ENCODE measurements around the gene PROSER2. TPM values are rescaled to one million over a fixed set of nuclear protein-coding genes. Genes with fewer than 3 reads are reported as not detected.

Gene PROSER2
- total RNA-seq, 1 donor = 6.9 TPM

- no peaks in the 10 kb centered on the region for H3K79me2 ChIP-seq (ENCODE audit: insufficient read depth, low read length)
- H3K4me1 ChIP-seq (ENCODE audit: insufficient read depth, low read length) = no peaks in the 10 kb centered on the region
- no peaks in the 10 kb centered on the region for H4K20me1 ChIP-seq (ENCODE audit: insufficient read depth, low read length)
- peaks cover 8% of the 10 kb centered on the region for H3K27me3 ChIP-seq (ENCODE audit: insufficient read depth, low read length)
- DNase-seq (ENCODE audit: insufficient read length, low spot score, missing footprints) = no peak
- no peak overlapping the region for H2AFZ ChIP-seq (ENCODE audit: low read length)
- H3K27ac ChIP-seq (ENCODE audit: low read depth, low read length) = no peak overlapping the region
- no peak for TF ChIP-seq CTCF (IDR thresholded peaks at IDR 0.05; ENCODE audit: extremely low read depth, low read depth, low read length)
- no peak overlapping the region for H3K4me2 ChIP-seq (ENCODE audit: insufficient read depth, low read length)
- no peaks in the 10 kb centered on the region for H3K36me3 ChIP-seq (ENCODE audit: insufficient read depth, low read length)
- H3K9me3 ChIP-seq (ENCODE audit: low read depth, low read length) = no peaks in the 10 kb centered on the region
- no peak overlapping the region for H3K4me3 ChIP-seq (ENCODE audit: insufficient read depth, low read length)
Measured at GRCh38 chr10:11787846-11788245, 35.3 kb upstream of the PROSER2 start.

- DNase-seq (ENCODE audit: insufficient read length, low spot score, missing footprints) = peak; percentile 87
- H3K27ac ChIP-seq (ENCODE audit: low read depth, low read length) = no peak overlapping the region
- H3K27me3 ChIP-seq (ENCODE audit: insufficient read depth, low read length) = peaks cover 8% of the 10 kb centered on the region
- H4K20me1 ChIP-seq (ENCODE audit: insufficient read depth, low read length) = no peaks in the 10 kb centered on the region
- H3K4me3 ChIP-seq (ENCODE audit: insufficient read depth, low read length) = no peak overlapping the region
- H3K36me3 ChIP-seq (ENCODE audit: insufficient read depth, low read length) = no peaks in the 10 kb centered on the region
- H3K4me2 ChIP-seq (ENCODE audit: insufficient read depth, low read length) = peak overlapping the region; percentile 41
- TF ChIP-seq CTCF (IDR thresholded peaks at IDR 0.05; ENCODE audit: extremely low read depth, low read depth, low read length) = no peak
- no peak overlapping the region for H2AFZ ChIP-seq (ENCODE audit: low read length)
- H3K4me1 ChIP-seq (ENCODE audit: insufficient read depth, low read length) = peaks cover 7% of the 10 kb centered on the region
- no peaks in the 10 kb centered on the region for H3K79me2 ChIP-seq (ENCODE audit: insufficient read depth, low read length)
- no peaks in the 10 kb centered on the region for H3K9me3 ChIP-seq (ENCODE audit: low read depth, low read length)
Measured at GRCh38 chr10:11789306-11789705, 33.9 kb upstream of the PROSER2 start.

- no peak overlapping the region for H2AFZ ChIP-seq (ENCODE audit: low read length)
- H3K36me3 ChIP-seq (ENCODE audit: insufficient read depth, low read length) = no peaks in the 10 kb centered on the region
- H3K79me2 ChIP-seq (ENCODE audit: insufficient read depth, low read length) = no peaks in the 10 kb centered on the region
- H3K4me2 ChIP-seq (ENCODE audit: insufficient read depth, low read length) = peak overlapping the region; percentile 41
- peaks cover 6% of the 10 kb centered on the region for H3K27me3 ChIP-seq (ENCODE audit: insufficient read depth, low read length)
- H3K27ac ChIP-seq (ENCODE audit: low read depth, low read length) = no peak overlapping the region
- no peaks in the 10 kb centered on the region for H4K20me1 ChIP-seq (ENCODE audit: insufficient read depth, low read length)
- TF ChIP-seq CTCF (IDR thresholded peaks at IDR 0.05; ENCODE audit: extremely low read depth, low read depth, low read length) = no peak
- no peak overlapping the region for H3K4me3 ChIP-seq (ENCODE audit: insufficient read depth, low read length)
- H3K4me1 ChIP-seq (ENCODE audit: insufficient read depth, low read length) = peaks cover 7% of the 10 kb centered on the region
- no peak for DNase-seq (ENCODE audit: insufficient read length, low spot score, missing footprints)
- no peaks in the 10 kb centered on the region for H3K9me3 ChIP-seq (ENCODE audit: low read depth, low read length)
Measured at GRCh38 chr10:11789956-11790355, 33.2 kb upstream of the PROSER2 start.

GRCh38 chr10:11793762-11794479, 29.2 kb upstream of the PROSER2 start:
- Histone ChIP-seq H3K4me1 (ENCODE audit: insufficient read depth, low read length) (peaks cover 7% of the 10 kb centered on the region), H4K20me1 (ENCODE audit: insufficient read depth, low read length) (no peaks in the 10 kb centered on the region), H3K27ac (ENCODE audit: low read depth, low read length) (peak overlapping the region; percentile 56), H3K27me3 (ENCODE audit: insufficient read depth, low read length) (peaks cover 4% of the 10 kb centered on the region), H2AFZ (ENCODE audit: low read length) (peak overlapping the region; percentile 67), H3K9me3 (ENCODE audit: low read depth, low read length) (no peaks in the 10 kb centered on the region), H3K4me2 (ENCODE audit: insufficient read depth, low read length) (peak overlapping the region; percentile 14), H3K79me2 (ENCODE audit: insufficient read depth, low read length) (no peaks in the 10 kb centered on the region), H3K4me3 (ENCODE audit: insufficient read depth, low read length) (no peak overlapping the region), H3K36me3 (ENCODE audit: insufficient read depth, low read length) (no peaks in the 10 kb centered on the region)
- peak; percentile 95 for DNase-seq (ENCODE audit: insufficient read length, low spot score, missing footprints)
- no peak for TF ChIP-seq CTCF (IDR thresholded peaks at IDR 0.05; ENCODE audit: extremely low read depth, low read depth, low read length)
